Trophoblast cell (in vitro differentiated cells and primary cell): ENCODE results near the gene TXNL4A.

Experiments
- DNase-seq, 2 donors: peaks; one replicate each; pipeline ENCODE4 v3.0.0-alpha.2; 2016
- H2AFZ ChIP-seq: 2 replicates; pipeline ENCODE4 v1.6.1; 2013; ENCODE audit warnings: low read length, moderate library complexity, mild to moderate bottlenecking; ENCODE audit not compliant: insufficient read depth, poor library complexity
- H2AK5ac ChIP-seq: 2 replicates; pipeline ENCODE4 v1.6.1; 2013; ENCODE audit warnings: mild to moderate bottlenecking, low read length
- H2BK120ac ChIP-seq: 2 replicates; pipeline ENCODE4 v1.6.1; 2013; ENCODE audit warnings: low read length, mild to moderate bottlenecking, moderate library complexity; ENCODE audit not compliant: insufficient read depth, poor library complexity
- H2BK12ac ChIP-seq: 2 replicates; pipeline ENCODE4 v1.6.1; 2013; ENCODE audit warnings: mild to moderate bottlenecking, low read length, moderate library complexity
- H2BK5ac ChIP-seq: 2 replicates; pipeline ENCODE4 v1.6.1; 2013; ENCODE audit warnings: low read length, low read depth, moderate library complexity, mild to moderate bottlenecking; ENCODE audit not compliant: poor library complexity
- H3K14ac ChIP-seq: 2 replicates; pipeline ENCODE4 v1.6.1; 2013; ENCODE audit warnings: mild to moderate bottlenecking, low read length
- H3K18ac ChIP-seq: 2 replicates; pipeline ENCODE4 v1.6.1; 2013; ENCODE audit warnings: mild to moderate bottlenecking, low read length
- H3K23ac ChIP-seq: 2 replicates; pipeline ENCODE4 v1.6.1; 2013; ENCODE audit warnings: low read length
- H3K27ac ChIP-seq: 2 replicates; pipeline ENCODE4 v1.5.1; 2013; ENCODE audit warnings: low read depth, mild to moderate bottlenecking, inconsistent platforms, low read length, moderate library complexity
- H3K27me3 ChIP-seq: 2 replicates; pipeline ENCODE4 v1.6.1; 2013; ENCODE audit warnings: inconsistent platforms, mild to moderate bottlenecking, low read length, moderate library complexity; ENCODE audit not compliant: insufficient read depth
- H3K36me3 ChIP-seq, 2 experiments: 1 replicate in 1 of 2; 2 replicates in 1 of 2; pipeline ENCODE4 v1.6.1; 2013; ENCODE audit warnings: low read length in 2 of 2, mild to moderate bottlenecking in 2 of 2, moderate library complexity in 1 of 2; ENCODE audit not compliant: insufficient read depth in 2 of 2, control insufficient read depth in 1 of 2
- H3K4ac ChIP-seq: 2 replicates; pipeline ENCODE4 v1.6.1; 2013; ENCODE audit warnings: low read depth, mild to moderate bottlenecking, low read length, moderate library complexity
- H3K4me1 ChIP-seq, 2 experiments: 1 replicate in 1 of 2; 2 replicates in 1 of 2; pipeline ENCODE4 v1.6.1; 2013; ENCODE audit warnings: low read length in 2 of 2, mild to moderate bottlenecking in 2 of 2, moderate library complexity in 1 of 2; ENCODE audit not compliant: insufficient read depth in 2 of 2, control insufficient read depth in 1 of 2
- H3K4me2 ChIP-seq: 2 replicates; pipeline ENCODE4 v1.6.1; 2013; ENCODE audit warnings: inconsistent platforms, mild to moderate bottlenecking, low read length, moderate library complexity
- H3K4me3 ChIP-seq: 2 replicates; pipeline ENCODE4 v1.5.1; 2013; ENCODE audit warnings: mild to moderate bottlenecking, low read depth, low read length, inconsistent platforms
- H3K79me1 ChIP-seq: one replicate; pipeline ENCODE4 v1.6.1; 2013; ENCODE audit warnings: low read length
- H3K79me2 ChIP-seq: 2 replicates; pipeline ENCODE4 v1.6.1; 2013; ENCODE audit warnings: low read length, mild to moderate bottlenecking; ENCODE audit not compliant: control insufficient read depth, insufficient read depth, poor library complexity
- H3K9ac ChIP-seq: 2 replicates; pipeline ENCODE4 v1.6.1; 2013; ENCODE audit warnings: mild to moderate bottlenecking, low read length
- H3K9me3 ChIP-seq: 2 replicates; pipeline ENCODE4 v1.6.1; 2013; ENCODE audit warnings: low read depth, mild to moderate bottlenecking, control low read depth, inconsistent platforms, low read length; ENCODE audit not compliant: insufficient read depth
- H4K12ac ChIP-seq: 2 replicates; pipeline ENCODE4 v1.6.1; 2013; ENCODE audit warnings: low read depth, mild to moderate bottlenecking, low read length, moderate library complexity
- H4K8ac ChIP-seq: 2 replicates; pipeline ENCODE4 v1.6.1; 2013; ENCODE audit warnings: low read depth, mild to moderate bottlenecking, low read length, moderate library complexity
- H4K91ac ChIP-seq: one replicate; pipeline ENCODE4 v1.6.1; 2013; ENCODE audit warnings: low read depth, mild to moderate bottlenecking, low read length, moderate library complexity
- WGBS: extraction: QIAGEN DNeasy Blood & Tissue Kit; methylation state at CpG from one replicate; pipeline ENCODE4 v1.1.7; 2013; ENCODE audit warnings: missing lambda C conversion rate; ENCODE audit not compliant: insufficient read length, insufficient coverage; ENCODE audit errors: extremely low coverage; 5-methylcytosine and 5-hydroxymethylcytosine counted together

The TXNL4A gene

DNA sequence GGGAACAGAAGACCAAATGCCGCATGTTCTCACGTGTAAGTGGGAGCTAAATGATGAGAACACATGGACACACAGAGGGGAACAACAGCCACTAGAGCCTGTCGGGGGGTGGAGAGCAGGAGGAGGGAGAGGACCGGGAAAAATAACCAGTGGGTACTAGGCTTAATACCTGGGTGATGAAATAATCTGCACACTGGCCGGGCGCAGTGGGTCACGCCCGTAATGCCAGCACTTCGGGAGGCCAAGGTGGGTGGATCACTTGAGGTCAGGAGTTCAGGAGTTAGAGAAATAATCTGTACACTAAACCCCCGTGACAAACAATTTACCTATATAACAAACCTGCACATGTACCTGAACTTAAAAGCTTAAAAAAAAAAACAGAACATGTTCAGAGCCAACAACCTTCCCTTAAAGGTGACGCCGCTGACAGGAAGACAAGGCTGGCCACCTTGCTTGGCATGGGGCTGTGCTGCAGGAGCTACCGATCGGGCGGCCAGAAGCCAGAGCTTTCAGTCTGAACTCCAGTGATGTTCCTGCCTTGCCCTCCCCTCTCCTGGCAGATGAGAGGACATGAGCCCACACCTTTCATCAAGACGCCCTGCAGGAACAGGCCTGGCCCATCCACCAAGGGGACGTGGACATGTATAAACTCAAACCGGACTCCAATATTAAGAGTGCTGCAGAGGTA, 48.1 kb downstream of the TXNL4A start:
- Histone ChIP-seq H3K4me3 (no peak overlapping the region), H3K36me3 (peaks cover 18 to 20% of the 10 kb centered on the region in 2 experiments), H3K79me2 (no peaks in the 10 kb centered on the region), H3K27ac (no peak overlapping the region), H3K23ac (no peak overlapping the region), H4K8ac (no peak overlapping the region), H3K4me1 (no peaks in the 10 kb centered on the region), H3K27me3 (no peaks in the 10 kb centered on the region), H4K12ac (no peak overlapping the region), H2BK5ac (no peak overlapping the region), H4K91ac (no peak overlapping the region), H3K14ac (no peak overlapping the region), H2AFZ (no peak overlapping the region), H3K9ac (no peak overlapping the region), H2BK120ac (no peak overlapping the region), H3K79me1 (no peaks in the 10 kb centered on the region), H3K4me2 (no peak overlapping the region), H3K9me3 (peaks cover 3% of the 10 kb centered on the region), H2AK5ac (no peak overlapping the region), H3K4ac (no peak overlapping the region), H3K18ac (no peak overlapping the region), H2BK12ac (no peak overlapping the region)
- WGBS, result no CpG with 5 or more reads among the region's 18 CpGs
- no peak for DNase-seq

DNA sequence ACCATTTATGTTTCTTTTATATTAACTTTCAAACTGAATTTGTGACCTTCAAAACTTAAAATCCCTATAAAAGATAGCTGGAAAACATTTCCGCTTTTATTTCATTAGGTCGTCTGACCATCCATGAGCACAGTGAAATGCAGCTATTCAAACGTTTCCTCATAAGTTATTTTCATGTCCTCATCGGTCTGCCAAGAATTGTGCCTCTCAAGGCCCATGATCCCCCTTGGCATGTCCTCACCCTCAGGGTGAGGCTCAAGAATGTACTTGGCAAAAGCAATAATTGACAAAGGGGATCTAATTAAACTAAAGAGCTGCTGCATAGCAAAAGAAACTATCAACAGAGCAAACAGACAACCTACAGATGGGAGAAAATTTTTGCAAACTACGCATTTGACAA, 49.3 kb downstream of the TXNL4A start:
- H4K91ac ChIP-seq, result no peak overlapping the region
- no peak overlapping the region for H2BK5ac ChIP-seq
- H3K4me1 ChIP-seq, result peaks cover 0 to 4% of the 10 kb centered on the region in 2 experiments
- no peaks in the 10 kb centered on the region for H3K79me1 ChIP-seq
- H3K4ac ChIP-seq, result no peak overlapping the region
- H3K27me3 ChIP-seq, result no peaks in the 10 kb centered on the region
- H2AK5ac ChIP-seq, result no peak overlapping the region
- H3K4me3 ChIP-seq, result no peak overlapping the region
- H3K18ac ChIP-seq, result no peak overlapping the region
- no peak overlapping the region for H3K4me2 ChIP-seq
- H3K79me2 ChIP-seq, result no peaks in the 10 kb centered on the region
- H2AFZ ChIP-seq, result no peak overlapping the region
- H3K9me3 ChIP-seq, result peaks cover 3% of the 10 kb centered on the region
- H3K23ac ChIP-seq, result no peak overlapping the region
- DNase-seq, result no peak
- H3K27ac ChIP-seq, result no peak overlapping the region
- H2BK120ac ChIP-seq, result no peak overlapping the region
- H4K12ac ChIP-seq, result no peak overlapping the region
- no peak overlapping the region for H3K9ac ChIP-seq
- no peak overlapping the region for H2BK12ac ChIP-seq
- WGBS, result no CpG with 5 or more reads among the region's 5 CpGs
- no peak overlapping the region for H4K8ac ChIP-seq
- peaks cover 18 to 20% of the 10 kb centered on the region in 2 experiments for H3K36me3 ChIP-seq
- no peak overlapping the region for H3K14ac ChIP-seq

DNA sequence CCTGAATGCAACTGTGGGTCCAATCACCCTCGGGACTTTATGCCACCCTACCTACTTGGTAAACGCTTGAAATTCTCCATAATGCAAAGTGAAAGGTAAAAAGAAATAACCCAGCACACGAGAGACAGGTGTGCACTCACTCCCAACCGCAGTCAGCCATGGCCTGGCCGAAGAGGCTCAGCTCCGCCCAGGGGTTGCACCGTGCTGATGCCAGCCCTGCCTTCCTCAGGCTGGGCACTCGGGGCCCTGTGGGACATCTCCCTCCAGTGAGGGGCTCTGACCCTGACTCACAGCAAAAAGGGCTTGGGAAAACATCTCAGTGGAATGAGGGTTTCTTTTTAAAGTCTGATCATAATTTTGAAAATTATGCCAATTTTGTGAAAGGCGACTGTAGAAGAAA, 50.2 kb downstream of the TXNL4A start:
- no peak overlapping the region for H3K4me3 ChIP-seq
- H4K12ac ChIP-seq, result no peak overlapping the region
- no peak overlapping the region for H3K4me2 ChIP-seq
- no peaks in the 10 kb centered on the region for H3K79me1 ChIP-seq
- H2AFZ ChIP-seq, result no peak overlapping the region
- DNase-seq, result no peak
- no peak overlapping the region for H2AK5ac ChIP-seq
- no peak overlapping the region for H3K23ac ChIP-seq
- no peak overlapping the region for H4K8ac ChIP-seq
- no peak overlapping the region for H2BK120ac ChIP-seq
- H3K9ac ChIP-seq, result no peak overlapping the region
- no peak overlapping the region for H2BK5ac ChIP-seq
- no peaks in the 10 kb centered on the region for H3K27me3 ChIP-seq
- H3K79me2 ChIP-seq, result no peaks in the 10 kb centered on the region
- WGBS, result no CpG with 5 or more reads among the region's 9 CpGs
- no peak overlapping the region for H4K91ac ChIP-seq
- H2BK12ac ChIP-seq, result no peak overlapping the region
- peaks cover 0 to 4% of the 10 kb centered on the region in 2 experiments for H3K4me1 ChIP-seq
- H3K18ac ChIP-seq, result no peak overlapping the region
- H3K27ac ChIP-seq, result no peak overlapping the region
- H3K14ac ChIP-seq, result no peak overlapping the region
- no peak overlapping the region for H3K4ac ChIP-seq
- peaks cover 3% of the 10 kb centered on the region for H3K9me3 ChIP-seq
- H3K36me3 ChIP-seq, result peaks cover 16 to 18% of the 10 kb centered on the region in 2 experiments

DNA sequence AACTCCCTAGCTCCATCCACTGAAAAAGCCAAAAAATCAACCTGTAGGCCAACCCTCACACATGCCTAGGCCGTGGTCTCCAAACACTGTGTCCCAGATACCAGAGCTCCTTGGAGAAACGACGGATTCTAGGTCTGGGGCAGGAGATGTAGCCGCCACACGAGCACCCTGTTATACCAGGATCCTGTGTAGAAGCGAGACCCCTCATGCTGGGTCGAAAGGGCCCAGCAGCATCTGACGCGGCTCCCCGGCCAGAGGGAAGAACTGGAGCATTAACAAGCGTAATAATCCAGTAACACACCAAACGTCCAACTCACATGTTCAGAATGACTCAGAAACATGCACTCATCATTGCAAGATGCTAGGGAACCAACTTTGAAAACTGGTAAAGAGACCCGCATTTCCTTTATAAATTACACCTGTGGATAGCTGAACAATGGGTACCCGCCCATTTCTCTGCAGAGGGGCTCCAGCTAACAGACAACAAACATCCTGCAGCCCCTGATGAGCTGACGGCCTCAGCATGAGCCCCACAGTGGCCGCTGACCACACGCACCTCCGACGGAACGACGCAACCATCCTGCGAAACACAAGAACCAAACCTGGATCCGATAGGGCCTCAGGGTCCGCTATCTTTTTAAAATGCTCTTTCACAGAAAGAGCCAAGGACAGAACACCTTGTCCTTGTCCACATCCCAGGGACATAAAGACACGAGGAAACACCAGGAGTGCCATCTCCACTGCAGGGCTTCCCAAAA, 51.1 kb downstream of the TXNL4A start:
- Histone ChIP-seq H2BK120ac (no peak overlapping the region), H3K36me3 (peaks cover 10 to 13% of the 10 kb centered on the region in 2 experiments), H3K4me2 (no peak overlapping the region), H3K27ac (no peak overlapping the region), H3K27me3 (no peaks in the 10 kb centered on the region), H4K8ac (no peak overlapping the region), H4K12ac (no peak overlapping the region), H3K4ac (no peak overlapping the region), H3K23ac (no peak overlapping the region), H3K4me3 (no peak overlapping the region), H3K79me1 (no peaks in the 10 kb centered on the region), H3K14ac (no peak overlapping the region), H3K18ac (no peak overlapping the region), H3K9ac (no peak overlapping the region), H2BK5ac (no peak overlapping the region), H3K79me2 (no peaks in the 10 kb centered on the region), H3K4me1 (peaks cover 0 to 4% of the 10 kb centered on the region in 2 experiments), H4K91ac (no peak overlapping the region), H3K9me3 (peaks cover 3% of the 10 kb centered on the region), H2AK5ac (no peak overlapping the region), H2BK12ac (no peak overlapping the region), H2AFZ (no peak overlapping the region)
- DNase-seq, result no peak
- no CpG with 5 or more reads among the region's 25 CpGs for WGBS
